Panc1 (cell line): ENCODE measurements around the gene GBP7. TPM values are rescaled to one million over a fixed set of nuclear protein-coding genes. Genes with fewer than 3 reads are reported as not detected.

Source experiments
- ATAC-seq: fragments of 200-7000 bp; cut with Tn5 transposase; 2 replicates; pipeline ENCODE4 v1.9.1; 2020; ENCODE audit warnings: mild to moderate bottlenecking, moderate library complexity
- BruUV-seq: library from RNA; stranded (reverse); fragments of 400-500 nt; replicated peaks from 2 replicates; lab custom pipeline; 2021; lab: Mats Ljungman, UMichigan
- CTCF ChIA-PET: fragments of 300-600 bp; sonication (Branson Sonifier 250); formaldehyde crosslinking; loops from one replicate; lab custom pipeline; 2022; ENCODE audit warnings: antibody characterized with exemption; lab: Charles Lee
- POLR2A ChIA-PET: fragments of 300-600 bp; sonication (Branson Sonifier 250); formaldehyde crosslinking; loops from one replicate; lab custom pipeline; 2022; ENCODE audit warnings: antibody characterized with exemption; lab: Charles Lee
- DNase-seq: peaks from one replicate; pipeline ENCODE4 v3.0.0-alpha.2; 2010; ENCODE audit warnings: low read depth, low spot score
- H3K27ac ChIP-seq: 2 replicates; pipeline ENCODE4 v1.5.1; 2011; ENCODE audit warnings: mild to moderate bottlenecking, low read length, inconsistent platforms
- H3K27me3 ChIP-seq: fragments of 200-500 bp; sonication (Bioruptor generic); 2 replicates; pipeline ENCODE4 v1.6.0; 2014; ENCODE audit warnings: low read length, inconsistent platforms; ENCODE audit not compliant: control insufficient read depth, insufficient read depth
- H3K36me3 ChIP-seq: fragments of 200-500 bp; sonication (Bioruptor generic); 2 replicates; pipeline ENCODE4 v1.5.1; 2014; ENCODE audit warnings: inconsistent platforms, mild to moderate bottlenecking, low read length, moderate library complexity; ENCODE audit not compliant: control insufficient read depth, insufficient read depth
- H3K4me1 ChIP-seq: 2 replicates; pipeline ENCODE4 v1.5.1; 2011; ENCODE audit warnings: inconsistent platforms, mild to moderate bottlenecking, low read length, moderate library complexity; ENCODE audit not compliant: control insufficient read depth, insufficient read depth
- H3K4me3 ChIP-seq, 2 experiments: 2 replicates each; pipeline ENCODE4 v1.5.1; 2011 to 2012; ENCODE audit warnings: low read depth in 2 of 2, low read length in 2 of 2, mild to moderate bottlenecking in 2 of 2, inconsistent platforms in 1 of 2, moderate library complexity in 1 of 2
- H3K9me3 ChIP-seq: fragments of 200-500 bp; sonication (Bioruptor generic); 2 replicates; pipeline ENCODE4 v1.5.1; 2014; ENCODE audit warnings: low read depth, mild to moderate bottlenecking, inconsistent platforms, low read length, moderate library complexity; ENCODE audit not compliant: control insufficient read depth, insufficient read depth
- CTCF ChIP-seq: fragments of 450-650 bp; IDR thresholded peaks from 2 replicates; pipeline ENCODE4 v1.5.1; 2017; ENCODE audit warnings: mild to moderate bottlenecking
- POLR2AphosphoS5 ChIP-seq: IDR thresholded peaks from 2 replicates; pipeline ENCODE4 v1.6.1; 2012; ENCODE audit warnings: mild to moderate bottlenecking, low read depth, low read length, moderate library complexity
- REST ChIP-seq, 2 experiments: IDR thresholded peaks; 2 replicates each; pipeline ENCODE4 v1.6.1; 2011 to 2012; ENCODE audit warnings: low read depth in 2 of 2, control low read depth in 1 of 2, low read length in 1 of 2, mild to moderate bottlenecking in 1 of 2, moderate library complexity in 1 of 2; ENCODE audit not compliant: insufficient read depth in 1 of 2
- SIN3A ChIP-seq: IDR thresholded peaks from 2 replicates; pipeline ENCODE4 v1.6.1; 2012; ENCODE audit warnings: low read depth, mild to moderate bottlenecking, low read length, moderate library complexity, borderline replicate concordance; ENCODE audit not compliant: insufficient read depth
- TCF7L2 ChIP-seq: IDR thresholded peaks from 2 replicates; pipeline ENCODE4 v1.6.1; 2011; ENCODE audit warnings: mild to moderate bottlenecking, low read depth, low read length, inconsistent platforms
- in situ Hi-C: cut with HindIII; loops from 2 replicates; pipeline ENCODE4 v1.10.0; 2016; ENCODE audit warnings: low sequenced_read_pairs, low pct_unique_long_range_greater_than_20kb
- intact Hi-C: fragments of 100-400 bp; cut with micrococcal nuclease; formaldehyde crosslinking; loops from one replicate; pipeline ENCODE4 v1.10.0; 2022; ENCODE audit not compliant: unreplicated experiment
- total RNA-seq: library from RNA; stranded (reverse); gene quantifications from one replicate; pipeline ENCODE4 v1.2.1, GENCODE V29; 2021; ENCODE audit not compliant: unreplicated experiment

GBP7 gene
- total RNA-seq, 1 experiment from 2014 or later, result not detected

GRCh38 chr1:89146721-89147120 is 29.1 kb downstream of the GBP7 start:
- intact Hi-C loops, result no loop called here
- BruUV-seq, result no TSS peak
- ChIA-PET POLR2A (no interaction called here), CTCF (no interaction called here)
- no peak for TF ChIP-seq REST (IDR thresholded peaks at IDR 0.05; ENCODE audit: insufficient read depth in 1 of 2, low read depth in 2 of 2, low read length in 1 of 2)
- no peak for TF ChIP-seq TCF7L2
- no peak for TF ChIP-seq POLR2AphosphoS5
- no peak for TF ChIP-seq CTCF
- TF ChIP-seq SIN3A, result no peak
- H3K9me3 ChIP-seq, result no peaks in the 10 kb centered on the region
- no peaks in the 10 kb centered on the region for H3K36me3 ChIP-seq
- in situ Hi-C loops, result no loop called here
- H3K4me3 ChIP-seq, result no peak overlapping the region
- no peak for DNase-seq
- no peaks in the 10 kb centered on the region for H3K27me3 ChIP-seq
- H3K4me1 ChIP-seq, result no peaks in the 10 kb centered on the region
- H3K27ac ChIP-seq, result no peak overlapping the region
- no peak for ATAC-seq

GRCh38 chr1:89143484-89143883 is 32.3 kb downstream of the GBP7 start:
- intact Hi-C loops (no loop called here), in situ Hi-C loops (no loop called here)
- H3K27ac ChIP-seq, result no peak overlapping the region
- no peak overlapping the region for H3K4me3 ChIP-seq
- H3K36me3 ChIP-seq, result no peaks in the 10 kb centered on the region
- CTCF ChIA-PET, result no interaction called here
- ATAC-seq (no peak), DNase-seq (no peak)
- POLR2A ChIA-PET, result no interaction called here
- BruUV-seq, result no TSS peak
- H3K4me1 ChIP-seq, result no peaks in the 10 kb centered on the region
- no peaks in the 10 kb centered on the region for H3K27me3 ChIP-seq
- no peaks in the 10 kb centered on the region for H3K9me3 ChIP-seq
- TF ChIP-seq CTCF (no peak), SIN3A (no peak), TCF7L2 (no peak), POLR2AphosphoS5 (no peak), REST (IDR thresholded peaks at IDR 0.05; ENCODE audit: insufficient read depth in 1 of 2, low read depth in 2 of 2, low read length in 1 of 2) (no peak)
